HCT116 (cell line): ENCODE measurements around the gene GPM6B. TPM values are rescaled to one million over a fixed set of nuclear protein-coding genes. Genes with fewer than 3 reads are reported as not detected.

Experiments used
- ATAC-seq: fragments of 200-7000 bp; cut with Tn5 transposase; 2 replicates; pipeline ENCODE4 v1.9.1; 2020; ENCODE audit warnings: mild to moderate bottlenecking, moderate library complexity
- BruUV-seq: library from RNA; stranded (reverse); fragments of 400-500 nt; replicated peaks from 2 replicates; lab custom pipeline; 2021; lab: Mats Ljungman, UMichigan
- CTCF ChIA-PET: fragments of 300-600 bp; sonication (Branson Sonifier 250); formaldehyde crosslinking; loops from one replicate; lab custom pipeline; 2021; ENCODE audit warnings: antibody characterized with exemption; lab: Charles Lee
- POLR2A ChIA-PET: fragments of 300-600, 350-600 bp; sonication (Branson Sonifier 250); formaldehyde crosslinking; loops from one replicate; lab custom pipeline; 2021; ENCODE audit warnings: antibody characterized with exemption; lab: Charles Lee
- RAD21 ChIA-PET, 2 experiments: fragments of 300-600 bp; sonication (Branson Sonifier 250); formaldehyde crosslinking; loops; one replicate each; lab custom pipeline; 2023; ENCODE audit warnings: low total read pairs in 2 of 2; ENCODE audit not compliant: uncharacterized antibody in 2 of 2, unreplicated experiment in 2 of 2, low non-redundant PET in 1 of 2; lab: Charles Lee
- DNase-seq: peaks from one replicate; pipeline ENCODE4 v3.0.0-alpha.2; 2010; ENCODE audit warnings: low read depth, low spot score
- H2AFZ ChIP-seq: fragments of 200-600 bp; shearing (Covaris generic), sonication (generic); 2 replicates; pipeline ENCODE4 v1.6.1; 2017; ENCODE audit warnings: low read depth, mixed run types, mixed read lengths, antibody characterized with exemption, low read length; ENCODE audit not compliant: poor library complexity, severe bottlenecking
- H3K27ac ChIP-seq: 2 replicates; pipeline ENCODE4 v1.5.1; 2012; ENCODE audit warnings: low read depth, low read length
- H3K27me3 ChIP-seq: fragments of 200-600 bp; sonication (generic); 2 replicates; pipeline ENCODE4 v1.6.1; 2016; ENCODE audit warnings: mixed run types, low read length, mixed read lengths; ENCODE audit not compliant: insufficient read depth
- H3K36me3 ChIP-seq, 2 experiments: fragments of 200-500 bp in 1 of 2; fragments of 200-600 bp in 1 of 2; sonication (Bioruptor generic) in 1 of 2; sonication (generic) in 1 of 2; 2 replicates each; pipeline versions ENCODE4 v1.5.1 to v1.6.1; 2014 to 2016; ENCODE audit warnings: low read length in 2 of 2, inconsistent platforms in 1 of 2, mixed read lengths in 1 of 2, mixed run types in 1 of 2; ENCODE audit not compliant: insufficient read depth in 2 of 2, control insufficient read depth in 1 of 2
- H3K4me1 ChIP-seq, 2 experiments: fragments of 200-600 bp in 1 of 2; sonication (generic) in 1 of 2; 2 replicates each; pipeline versions ENCODE4 v1.5.1 to v1.6.1; 2012 to 2017; ENCODE audit warnings: low read length in 2 of 2, inconsistent platforms in 1 of 2, mild to moderate bottlenecking in 1 of 2, mixed read lengths in 1 of 2, mixed run types in 1 of 2, moderate library complexity in 1 of 2; ENCODE audit not compliant: insufficient read depth in 2 of 2, control insufficient read depth in 1 of 2
- H3K4me2 ChIP-seq: fragments of 200-600 bp; sonication (generic); 2 replicates; pipeline ENCODE4 v1.6.1; 2017; ENCODE audit warnings: mixed run types, low read length, mixed read lengths
- H3K4me3 ChIP-seq, 2 experiments: fragments of 200-600 bp in 1 of 2; sonication (generic) in 1 of 2; replicated peaks in 1 of 2; 2 replicates each; pipeline ENCODE4 v1.5.1; 2011 to 2016; ENCODE audit warnings: low read length in 2 of 2, control low read depth in 1 of 2, low read depth in 1 of 2, mild to moderate bottlenecking in 1 of 2, mixed read lengths in 1 of 2, mixed run types in 1 of 2
- H3K79me2 ChIP-seq: fragments of 200-600 bp; sonication (generic); 2 replicates; pipeline ENCODE4 v1.6.1; 2017; ENCODE audit warnings: mild to moderate bottlenecking, mixed run types, low read length, moderate library complexity, mixed read lengths; ENCODE audit not compliant: insufficient read depth
- H3K9ac ChIP-seq: fragments of 200-600 bp; sonication (generic); 2 replicates; pipeline ENCODE4 v1.6.1; 2016; ENCODE audit warnings: low read length, mixed read lengths
- H3K9me2 ChIP-seq: fragments of 200-600 bp; sonication (generic), shearing (Covaris generic); 2 replicates; pipeline ENCODE4 v1.6.1; 2017; ENCODE audit warnings: mixed run types, mild to moderate bottlenecking, moderate library complexity; ENCODE audit not compliant: insufficient read depth
- H3K9me3 ChIP-seq, 2 experiments: fragments of 200-500 bp in 1 of 2; fragments of 200-600 bp in 1 of 2; sonication (Bioruptor generic) in 1 of 2; sonication (generic) in 1 of 2; 2 replicates each; pipeline ENCODE4 v1.6.1; 2014 to 2017; ENCODE audit warnings: low read length in 2 of 2, mixed read lengths in 2 of 2, inconsistent platforms in 1 of 2, low read depth in 1 of 2, mild to moderate bottlenecking in 1 of 2, mixed run types in 1 of 2, moderate library complexity in 1 of 2; ENCODE audit not compliant: control insufficient read depth in 1 of 2, insufficient read depth in 1 of 2
- H4K20me1 ChIP-seq: fragments of 200-600 bp; sonication (generic), shearing (Covaris generic); 2 replicates; pipeline ENCODE4 v1.6.1; 2017; ENCODE audit warnings: mixed run types, mild to moderate bottlenecking, moderate library complexity; ENCODE audit not compliant: insufficient read depth
- CBX3 ChIP-seq: IDR thresholded peaks from 2 replicates; pipeline ENCODE4 v1.6.1; 2012; ENCODE audit warnings: low read depth
- CEBPB ChIP-seq: IDR thresholded peaks from 2 replicates; pipeline ENCODE4 v1.6.1; 2012; ENCODE audit warnings: low read depth
- EGR1 ChIP-seq: IDR thresholded peaks from 2 replicates; pipeline ENCODE4 v1.6.1; 2012; ENCODE audit warnings: low read depth
- POLR2A ChIP-seq: IDR thresholded peaks from 2 replicates; pipeline ENCODE4 v1.7.0; 2011; ENCODE audit warnings: borderline replicate concordance; ENCODE audit not compliant: insufficient read depth, insufficient read length; ENCODE audit errors: extremely low read depth
- RAD21 ChIP-seq: IDR thresholded peaks from 2 replicates; pipeline ENCODE4 v1.6.1; 2012; ENCODE audit warnings: low read depth, mild to moderate bottlenecking
- SIN3A ChIP-seq: IDR thresholded peaks from 2 replicates; pipeline ENCODE4 v1.6.1; 2012; ENCODE audit warnings: low read depth
- SP1 ChIP-seq: IDR thresholded peaks from 2 replicates; pipeline ENCODE4 v1.6.1; 2012; ENCODE audit warnings: low read depth
- SRF ChIP-seq: IDR thresholded peaks from 2 replicates; pipeline ENCODE4 v1.6.1; 2012; ENCODE audit warnings: low read depth
- YY1 ChIP-seq: IDR thresholded peaks from 2 replicates; pipeline ENCODE4 v1.6.1; 2011; ENCODE audit warnings: low read length, low read depth, moderate library complexity, mild to moderate bottlenecking; ENCODE audit not compliant: insufficient replicate concordance; ENCODE audit errors: extremely low read depth
- ZFX ChIP-seq: fragments of 450-650 bp; IDR thresholded peaks from 2 replicates; pipeline ENCODE4 v1.6.1; 2017
- ZNF274 ChIP-seq: fragments of 200-500 bp; sonication (Bioruptor generic); IDR thresholded peaks from 2 replicates; pipeline ENCODE4 v1.6.1; 2014; ENCODE audit warnings: mild to moderate bottlenecking, low read depth, low read length, inconsistent platforms
- intact Hi-C: fragments of 100-400 bp; cut with micrococcal nuclease; formaldehyde crosslinking; loops from 2 replicates; pipeline ENCODE4 v1.10.0; 2022
- total RNA-seq: library from RNA; stranded (reverse); gene quantifications from one replicate; pipeline ENCODE4 v1.2.1, GENCODE V29; 2021; ENCODE audit not compliant: unreplicated experiment
- TF ChIP-seq, protein P1 (sequence below): IDR thresholded peaks from 2 replicates; pipeline ENCODE4 v1.6.1; 2011; ENCODE audit warnings: mild to moderate bottlenecking, low read length, moderate library complexity; ENCODE audit not compliant: insufficient replicate concordance; ENCODE audit errors: extremely low read depth

The GPM6B gene
- total RNA-seq, 1 experiment from 2014 or later, result 0.07 TPM

DNA sequence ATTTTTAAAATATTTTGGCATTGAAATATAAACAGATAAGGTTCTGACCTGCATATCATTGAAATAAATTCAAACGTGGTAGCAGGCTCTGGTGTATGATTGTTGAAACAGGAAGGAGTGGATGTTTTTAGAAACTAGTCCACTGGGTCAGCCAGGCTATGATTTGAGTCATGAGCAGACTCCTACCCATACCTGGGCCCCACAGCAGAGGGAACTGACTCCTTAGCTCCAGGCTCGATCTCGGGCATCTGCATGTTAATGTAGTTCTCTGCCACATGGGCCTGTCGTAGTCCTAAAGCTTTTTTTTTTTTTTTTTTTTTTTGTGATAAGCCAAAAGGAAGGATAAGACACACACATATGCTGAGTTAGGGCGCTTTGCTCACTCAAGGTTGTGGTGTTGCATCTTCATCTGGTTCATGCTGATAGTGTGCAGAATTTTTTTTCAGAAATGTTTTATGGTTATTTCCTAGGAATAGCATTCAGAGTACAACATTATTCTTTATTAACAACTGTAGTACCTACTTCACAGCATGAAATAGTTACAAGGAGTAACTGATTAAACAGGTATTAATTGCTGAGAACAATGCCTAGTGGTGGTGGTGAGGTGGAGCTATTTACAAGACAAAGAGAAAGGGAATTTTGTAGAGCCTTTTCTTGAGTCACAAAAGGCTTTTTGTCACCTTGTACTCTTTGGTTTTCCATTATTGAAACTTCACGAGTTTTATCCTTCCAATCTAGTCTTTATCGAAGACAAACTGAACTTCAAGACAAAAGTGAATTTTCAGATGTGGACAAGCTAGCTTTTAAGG lies 55.1 kb downstream of the GPM6B start:
- DNase-seq (no peak), ATAC-seq (no peak)
- no peaks in the 10 kb centered on the region for H3K9me2 ChIP-seq
- no peak overlapping the region for H3K9ac ChIP-seq
- H3K27ac ChIP-seq, result no peak overlapping the region
- CTCF ChIA-PET, result no interaction called here
- no peaks in the 10 kb centered on the region for H4K20me1 ChIP-seq
- peaks cover 7% of the 10 kb centered on the region in 2 experiments; a peak in 2 of 4 replicates for H3K36me3 ChIP-seq
- intact Hi-C loops, result no loop called here
- TF ChIP-seq RAD21 (no peak), ZFX (no peak), CBX3 (no peak), YY1 (no peak), SP1 (no peak), SIN3A (no peak), POLR2A (no peak), CEBPB (no peak), ZNF274 (no peak), SRF (no peak), EGR1 (no peak)
- TF ChIP-seq, protein P1, sequence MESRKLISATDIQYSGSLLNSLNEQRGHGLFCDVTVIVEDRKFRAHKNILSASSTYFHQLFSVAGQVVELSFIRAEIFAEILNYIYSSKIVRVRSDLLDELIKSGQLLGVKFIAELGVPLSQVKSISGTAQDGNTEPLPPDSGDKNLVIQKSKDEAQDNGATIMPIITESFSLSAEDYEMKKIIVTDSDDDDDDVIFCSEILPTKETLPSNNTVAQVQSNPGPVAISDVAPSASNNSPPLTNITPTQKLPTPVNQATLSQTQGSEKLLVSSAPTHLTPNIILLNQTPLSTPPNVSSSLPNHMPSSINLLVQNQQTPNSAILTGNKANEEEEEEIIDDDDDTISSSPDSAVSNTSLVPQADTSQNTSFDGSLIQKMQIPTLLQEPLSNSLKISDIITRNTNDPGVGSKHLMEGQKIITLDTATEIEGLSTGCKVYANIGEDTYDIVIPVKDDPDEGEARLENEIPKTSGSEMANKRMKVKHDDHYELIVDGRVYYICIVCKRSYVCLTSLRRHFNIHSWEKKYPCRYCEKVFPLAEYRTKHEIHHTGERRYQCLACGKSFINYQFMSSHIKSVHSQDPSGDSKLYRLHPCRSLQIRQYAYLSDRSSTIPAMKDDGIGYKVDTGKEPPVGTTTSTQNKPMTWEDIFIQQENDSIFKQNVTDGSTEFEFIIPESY, result no peak
- TF ChIP-seq, all 23 proteins: peak for 0
- RAD21 ChIA-PET, result no interaction called here
- no peak overlapping the region for H3K4me3 ChIP-seq
- H3K27me3 ChIP-seq, result no peaks in the 10 kb centered on the region
- H3K4me1 ChIP-seq, result no peaks in the 10 kb centered on the region
- H3K9me3 ChIP-seq, result no peaks in the 10 kb centered on the region
- no peaks in the 10 kb centered on the region for H3K79me2 ChIP-seq
- no peak overlapping the region for H2AFZ ChIP-seq
- POLR2A ChIA-PET, result no interaction called here
- H3K4me2 ChIP-seq, result no peak overlapping the region
- BruUV-seq, result no TSS peak
